ENCODE results near the gene GIPC2.

Gene GIPC2

DNA sequence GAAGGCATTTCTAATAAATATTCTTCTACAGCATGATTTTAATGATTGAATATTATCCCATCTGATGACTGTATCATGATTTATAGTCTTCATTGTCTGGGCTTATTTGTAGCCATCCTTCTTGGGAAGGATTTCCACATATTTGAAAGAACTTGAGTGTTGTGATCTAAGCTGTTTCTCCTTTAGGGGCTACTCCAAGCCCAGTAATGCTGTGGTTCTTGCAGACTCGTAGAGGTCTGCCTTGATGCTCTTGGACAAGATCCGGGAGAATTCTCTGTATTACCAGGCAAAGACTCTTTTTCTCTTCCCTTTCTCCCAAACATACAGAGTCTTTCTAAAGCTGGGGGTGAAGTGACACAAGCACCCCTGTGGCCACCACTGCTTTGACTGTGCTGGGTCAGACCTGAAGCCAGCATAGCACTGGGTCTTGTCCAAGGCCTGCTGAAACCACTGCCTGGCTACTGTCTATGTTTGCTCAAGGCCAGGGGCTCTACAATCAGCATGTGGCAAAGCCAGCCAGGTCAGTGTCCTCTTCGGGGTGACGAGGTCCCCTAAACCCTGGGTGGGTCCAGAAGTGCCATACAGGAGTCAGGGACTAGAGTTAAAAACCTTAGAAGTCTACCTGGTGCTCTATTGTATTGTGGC lies 107.4 kb downstream of the GIPC2 start:
- FAIRE-seq = no peak

DNA sequence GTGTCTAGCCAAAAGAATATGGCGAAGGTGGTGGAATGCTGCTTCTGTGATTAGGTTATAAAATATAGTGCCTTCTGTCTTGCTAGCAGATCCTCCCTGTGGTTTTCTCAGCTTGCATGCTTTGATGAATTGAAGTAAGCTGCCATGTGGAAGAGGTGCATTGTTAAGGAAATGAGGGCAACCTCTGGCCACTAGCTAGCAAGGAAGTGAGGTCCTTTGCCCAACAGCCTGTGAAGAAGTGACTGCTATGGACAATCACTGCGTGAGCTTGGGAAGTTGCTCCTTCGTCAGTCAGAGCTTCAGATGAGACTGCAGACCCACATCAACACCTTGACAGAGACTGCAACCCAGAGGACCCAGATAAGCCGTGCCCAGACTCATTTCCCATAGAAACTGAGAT lies 109.4 kb downstream of the GIPC2 start:
- no peak for FAIRE-seq

DNA sequence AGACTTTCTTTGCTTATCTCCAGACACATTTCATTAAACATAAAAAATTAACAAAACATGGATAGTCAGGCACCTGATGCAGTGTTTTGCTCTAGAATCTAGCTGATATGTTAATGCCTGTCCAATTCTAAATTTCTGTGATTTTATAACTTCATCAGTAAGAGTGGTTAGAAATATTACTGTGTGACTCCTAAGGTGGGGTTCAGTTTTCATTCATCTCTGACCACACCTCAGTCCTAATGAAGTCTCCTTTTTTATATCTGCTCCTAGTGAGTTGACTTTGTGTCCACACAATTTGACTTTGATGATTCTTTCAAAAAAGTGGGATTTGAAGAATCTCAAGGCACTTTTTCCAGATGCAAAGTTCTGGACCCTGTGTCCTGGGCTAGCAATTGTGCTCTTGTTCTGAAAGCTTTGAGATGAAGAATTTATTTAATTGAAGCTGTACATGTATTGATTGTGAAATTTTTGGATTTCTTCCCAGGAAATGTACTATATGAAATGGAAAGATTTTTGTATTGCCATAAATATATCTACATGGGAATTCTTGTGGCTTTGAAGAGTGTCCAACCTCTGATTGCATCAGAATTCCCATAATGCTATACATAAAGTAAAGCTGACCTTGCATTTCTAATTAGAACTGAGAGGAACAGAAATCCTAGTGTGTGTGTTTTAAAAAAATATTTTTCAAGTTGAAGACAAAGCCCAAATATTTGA lies 111.2 kb downstream of the GIPC2 start:
- no peak for FAIRE-seq

DNA sequence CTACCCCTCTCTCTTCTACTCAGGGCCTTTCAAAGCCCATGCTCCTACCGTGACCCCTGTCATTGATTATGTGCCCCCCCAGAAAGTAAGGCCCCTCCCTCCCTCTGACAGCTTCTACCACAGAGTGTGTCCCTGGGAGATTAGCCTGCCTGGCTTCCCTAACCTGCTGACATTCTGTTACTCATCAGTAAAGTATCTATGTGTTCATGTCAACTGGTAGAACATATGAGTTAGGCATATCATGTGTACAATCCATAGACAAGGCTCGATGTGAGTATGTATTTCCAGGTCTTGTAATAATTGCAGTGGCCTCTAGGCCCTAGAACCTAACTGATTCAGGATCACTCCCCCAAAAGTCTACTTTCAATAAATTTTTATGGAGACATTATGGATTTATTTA lies 120.0 kb downstream of the GIPC2 start:
- no peak for FAIRE-seq

DNA sequence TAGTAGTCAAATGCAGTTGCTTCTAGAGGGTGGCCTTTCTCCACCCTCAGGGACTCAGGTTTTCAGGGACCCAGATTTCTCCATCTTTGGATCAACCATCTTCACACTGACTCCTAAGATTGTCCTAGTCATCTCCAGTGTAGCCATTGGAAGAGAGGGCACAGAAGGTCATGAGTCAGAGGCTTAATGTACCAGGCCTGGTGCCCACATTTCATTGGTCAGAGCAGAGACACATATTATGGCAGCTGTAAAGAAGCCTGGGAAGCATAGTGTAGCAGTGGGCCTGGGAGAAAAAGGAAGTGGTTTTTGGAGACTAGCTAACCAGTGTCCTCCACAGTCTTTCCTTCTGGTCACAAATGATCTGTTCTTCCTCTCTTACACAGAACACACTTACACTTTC lies 122.5 kb downstream of the GIPC2 start:
- no peak for FAIRE-seq

DNA sequence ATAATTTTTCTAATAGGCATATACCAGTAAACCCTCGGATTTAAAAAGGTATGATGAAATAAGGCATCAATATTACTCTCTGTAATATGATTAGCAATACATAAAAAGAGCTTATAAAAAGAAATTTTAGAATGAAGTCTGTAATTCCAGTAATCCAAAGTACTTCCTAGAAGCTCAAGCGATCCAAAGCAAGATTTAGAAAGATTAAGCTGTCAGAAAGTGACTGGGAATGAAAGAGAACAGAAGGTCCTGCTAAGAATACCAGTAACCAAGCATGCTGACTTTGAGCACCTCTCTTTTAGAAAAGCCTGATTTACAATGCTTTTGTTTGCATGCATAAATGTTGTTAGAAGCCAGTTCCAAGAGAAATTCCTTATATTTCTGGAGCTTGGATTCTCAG lies 125.1 kb downstream of the GIPC2 start:
- no peak for FAIRE-seq

DNA sequence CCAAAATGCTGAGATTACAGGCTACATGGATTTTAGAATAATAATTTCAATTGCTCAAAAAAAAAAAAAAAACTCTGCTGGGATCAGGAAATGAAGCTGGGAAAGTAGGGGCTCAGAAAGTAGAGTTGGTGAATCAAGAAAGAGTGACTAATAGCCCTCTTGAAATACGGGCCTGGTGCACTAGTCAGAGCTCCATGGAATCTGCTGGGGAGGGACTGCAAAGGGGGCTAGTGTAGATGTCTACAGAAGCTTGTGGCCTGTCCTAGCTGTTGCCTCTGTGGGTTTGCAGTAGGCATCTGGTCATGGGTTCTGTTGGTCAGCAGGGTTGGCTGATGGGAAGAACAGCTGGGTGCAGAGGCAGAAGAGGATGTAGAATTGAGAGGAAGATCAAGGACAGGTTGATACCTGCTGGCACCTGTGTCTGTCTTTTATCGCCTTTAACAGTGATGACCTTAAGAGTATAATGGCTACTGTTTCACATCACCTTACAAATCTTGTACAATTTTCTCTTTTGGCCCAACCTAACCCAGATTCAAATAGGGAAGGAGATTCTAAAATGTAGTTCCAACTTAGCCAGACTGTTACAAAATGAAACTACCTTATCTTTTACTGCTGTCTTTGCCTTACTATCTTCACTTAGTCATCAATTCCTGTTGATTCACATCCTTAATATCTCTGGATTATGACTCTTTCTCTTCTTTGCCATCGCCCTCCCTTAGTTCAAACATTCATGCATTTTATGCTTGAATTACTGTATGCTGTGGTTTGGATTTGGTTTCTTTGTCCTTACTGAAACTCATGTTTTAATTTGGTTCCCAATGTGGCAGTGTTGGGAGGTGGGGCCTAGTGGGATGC lies 126.2 kb downstream of the GIPC2 start:
- no peak for FAIRE-seq

DNA sequence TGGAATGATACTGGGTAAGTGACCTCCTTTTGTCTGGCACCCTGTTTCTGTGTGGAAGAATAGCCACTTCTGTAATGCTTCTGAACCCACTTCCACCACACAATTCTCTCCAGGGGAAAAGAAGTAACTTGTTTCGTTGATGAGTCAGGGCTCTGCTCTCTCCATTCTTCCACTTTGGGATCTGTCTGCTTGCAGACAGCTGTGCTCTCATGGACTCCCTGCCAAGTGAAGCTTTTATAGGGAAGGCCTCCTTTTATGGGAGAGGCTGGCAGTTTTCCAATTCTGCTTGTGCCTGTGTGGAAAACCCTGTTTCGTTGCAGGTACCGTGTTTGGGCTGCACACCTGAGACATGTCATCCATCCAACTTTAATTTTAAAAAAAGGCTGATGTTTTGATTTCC lies 130.7 kb downstream of the GIPC2 start:
- FAIRE-seq = no peak

DNA sequence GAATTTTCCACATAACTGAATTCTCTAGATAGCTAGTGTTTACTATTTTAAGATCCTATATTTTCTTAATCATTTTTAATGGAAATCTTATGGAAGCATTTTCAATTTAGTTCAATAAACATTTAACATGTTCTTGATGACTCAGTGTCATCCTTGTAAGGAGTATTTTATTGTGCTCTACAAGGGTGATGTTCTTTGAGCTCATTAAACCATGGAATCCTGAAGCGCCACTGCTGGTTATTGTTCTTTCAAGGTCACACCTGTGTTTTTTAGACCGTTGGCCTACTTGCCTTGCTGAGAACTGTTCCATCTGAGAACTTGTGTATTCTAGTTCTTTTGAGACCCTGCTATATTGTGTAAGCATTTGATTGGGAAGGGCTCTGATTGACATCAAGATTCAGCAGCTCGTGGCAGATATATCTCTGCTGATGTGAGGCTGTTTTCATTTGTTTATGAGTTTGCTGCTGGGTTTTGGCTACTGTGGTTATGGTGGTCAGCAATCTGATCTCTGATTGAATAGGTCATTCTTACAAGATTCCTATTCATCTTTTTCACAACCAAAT lies 132.0 kb downstream of the GIPC2 start:
- no peak for FAIRE-seq

DNA sequence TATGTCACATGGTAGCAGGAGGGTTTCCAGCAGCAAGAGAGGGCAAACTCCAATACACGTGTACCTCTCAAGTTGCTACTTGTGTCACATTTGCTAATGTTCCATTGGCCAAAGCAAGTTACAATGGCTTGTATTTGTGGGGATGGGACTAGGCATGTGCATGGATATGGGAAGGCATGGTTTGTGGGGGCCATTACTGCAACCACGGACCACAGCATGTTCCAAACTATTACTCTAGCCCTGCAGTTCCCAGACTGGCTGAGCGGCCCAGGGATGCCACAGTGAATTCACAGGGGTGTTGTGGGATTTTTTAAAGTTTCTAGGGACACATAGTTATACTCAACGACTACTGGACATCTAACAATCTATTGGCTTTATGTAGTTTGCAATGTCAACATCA lies 133.1 kb downstream of the GIPC2 start:
- no peak for FAIRE-seq

DNA sequence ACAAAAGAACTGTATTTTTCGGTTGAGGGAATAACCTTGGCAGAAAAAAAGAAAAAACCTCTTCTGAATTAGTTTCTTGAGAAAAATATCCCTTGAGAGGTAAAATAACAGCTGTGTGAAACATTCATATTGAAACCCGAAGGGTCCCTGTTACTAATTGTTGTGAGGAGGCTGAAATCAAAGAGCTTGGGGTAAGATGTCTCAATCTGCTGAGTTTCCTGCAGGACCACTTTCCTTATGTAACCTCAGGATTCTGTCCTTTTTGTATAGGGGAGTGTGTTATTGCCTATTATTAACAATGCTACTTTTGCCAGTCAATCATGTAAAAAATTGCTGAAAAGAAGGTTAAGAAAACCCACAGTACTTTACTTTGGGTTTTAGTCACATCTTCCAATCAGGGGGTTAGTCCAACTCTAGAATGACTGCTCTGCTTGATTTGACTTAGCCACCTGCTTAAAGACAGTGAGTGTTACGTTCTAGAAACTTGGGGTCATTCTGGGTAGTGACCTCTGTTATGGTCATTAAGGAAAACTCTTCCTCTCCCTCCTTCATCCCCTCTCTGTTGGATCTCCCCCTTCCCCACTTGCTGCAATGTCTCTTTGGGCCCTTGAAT lies 138.8 kb downstream of the GIPC2 start:
- no peak for FAIRE-seq
